ENCODE measurements around the gene DBN1.

The DBN1 gene

GRCh38 chr5:177504086-177505056 lies 30.9 kb upstream of the DBN1 start:
- DNase-seq, result no peak

DNA sequence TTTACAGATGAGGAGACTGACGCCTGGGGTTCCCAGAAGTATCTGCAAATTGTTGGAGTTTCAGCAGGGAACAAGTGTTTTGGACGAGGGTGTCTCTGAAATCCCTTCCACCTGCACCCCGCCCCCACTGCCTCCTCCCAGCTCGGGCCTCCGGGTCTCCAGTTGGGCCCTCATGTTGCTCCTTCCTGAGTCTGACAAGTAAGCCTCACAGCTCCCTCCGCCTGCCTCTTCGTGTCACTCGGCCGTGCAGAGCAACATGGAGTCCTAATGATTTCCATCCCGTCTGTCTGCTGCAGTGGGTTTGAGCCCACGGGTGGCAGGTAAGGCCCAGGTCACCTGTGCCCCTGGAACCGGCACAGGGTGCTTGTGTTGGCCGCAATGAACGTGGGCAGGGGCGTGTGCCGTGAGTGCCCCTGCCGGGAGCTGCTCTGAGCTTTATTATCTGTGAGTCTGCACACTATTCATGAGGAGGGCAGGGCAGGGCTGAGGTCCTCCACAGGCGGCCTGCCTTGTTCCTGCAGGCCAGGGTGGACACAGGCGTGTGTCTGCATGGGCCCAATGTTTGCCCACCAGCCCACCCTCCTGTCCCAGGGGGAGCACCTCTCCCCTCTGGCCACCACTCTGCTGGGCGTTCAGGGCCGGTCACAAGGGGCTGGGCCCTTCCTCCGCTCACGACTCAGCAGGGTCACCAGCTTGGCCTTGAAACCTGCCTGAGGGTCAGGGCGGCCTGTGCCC lies 30.1 kb upstream of the DBN1 start:
- no peak for DNase-seq

DNA sequence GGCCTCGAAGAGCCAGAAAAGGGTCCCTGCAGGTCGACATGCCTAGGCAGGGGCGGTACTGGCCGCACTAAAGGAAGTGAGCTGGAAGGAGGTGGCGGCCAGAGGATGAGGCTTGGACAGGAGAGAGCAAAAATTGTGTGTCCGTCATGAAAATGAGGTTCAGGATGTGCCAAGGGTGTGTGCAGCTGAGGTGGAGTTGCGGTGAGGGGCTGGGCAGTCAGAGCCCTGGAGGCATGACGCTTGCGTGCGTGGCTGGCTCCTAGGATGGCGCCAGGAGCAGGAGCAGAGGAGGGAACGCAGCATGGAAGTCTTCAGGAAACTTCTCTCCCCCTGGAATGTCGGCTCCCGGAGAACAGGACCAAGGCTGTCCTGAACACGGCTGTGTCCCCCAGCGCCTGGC lies 29.5 kb upstream of the DBN1 start:
- no peak for DNase-seq

DNA sequence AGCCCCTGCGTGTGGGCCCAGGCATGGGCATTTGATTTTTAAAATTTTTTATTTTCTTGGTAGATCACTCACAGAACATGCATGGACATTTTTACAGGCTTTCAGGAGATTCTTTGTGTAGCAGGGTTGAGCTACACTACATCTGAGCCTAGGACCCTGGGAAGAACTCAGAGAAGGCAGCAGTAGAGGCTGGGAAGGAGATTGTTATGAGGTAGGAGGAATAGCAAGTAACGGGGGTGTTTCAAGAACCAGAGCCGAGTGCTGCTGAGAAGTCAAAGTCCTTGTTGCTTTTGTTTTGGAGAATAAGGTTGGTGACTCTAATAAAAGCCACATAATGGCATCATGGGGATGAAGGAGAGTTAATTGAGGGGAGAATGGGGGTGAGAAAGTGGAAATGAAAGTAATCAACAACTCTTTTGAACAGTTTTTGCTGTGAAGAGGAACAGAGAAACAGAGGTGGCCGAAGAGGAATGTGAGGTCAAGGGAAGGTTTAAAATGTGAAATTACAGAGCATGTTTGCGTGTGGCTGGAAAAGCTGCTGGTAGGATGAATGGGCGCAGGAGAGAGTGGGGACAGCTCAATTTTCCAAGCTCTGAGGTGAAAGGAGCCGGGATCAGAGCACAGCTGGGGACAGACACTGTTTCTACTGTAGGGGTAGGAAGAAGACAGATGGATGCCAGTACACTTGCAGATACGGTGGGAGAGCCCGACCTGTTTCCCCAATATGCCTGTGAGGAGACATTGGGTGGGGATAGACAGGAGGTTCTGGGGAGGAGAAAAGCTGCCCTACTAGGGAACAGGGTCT lies 28.6 kb upstream of the DBN1 start:
- DNase-seq, result no peak

- peak; percentile 93 for DNase-seq
Measured at GRCh38 chr5:177500685-177501522, 27.5 kb upstream of the DBN1 start.

DNA sequence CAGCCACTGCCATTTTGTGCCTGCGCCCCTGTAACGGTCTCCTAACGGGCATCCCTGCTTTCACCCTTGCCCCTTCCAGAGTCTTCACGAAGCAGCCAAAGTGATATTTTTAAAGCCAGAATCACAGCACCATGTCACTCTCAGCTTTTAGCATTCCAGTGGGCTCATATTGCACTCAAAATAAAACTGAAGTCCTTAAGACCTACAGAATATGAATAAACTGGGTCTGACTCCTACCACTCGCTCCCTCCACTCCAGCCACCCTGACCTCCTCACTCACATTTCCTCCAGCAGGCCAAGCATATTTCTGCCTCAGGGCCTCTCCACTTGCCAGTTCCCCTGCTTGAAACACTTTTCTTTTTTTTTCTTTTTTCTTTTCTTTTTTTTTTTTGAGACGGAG lies 26.4 kb upstream of the DBN1 start:
- DNase-seq, result no peak

GRCh38 chr5:177498013-177498787 lies 24.8 kb upstream of the DBN1 start:
- peak; percentile 53 for DNase-seq

- peak; percentile 97 for DNase-seq
Measured at GRCh38 chr5:177497292-177498012, 24.0 kb upstream of the DBN1 start, which contains the start of gene PDLIM7. PDLIM7 (minus strand) TSS chr5:177497604; CDS start chr5:177496512, 1,092 bp downstream.

DNA sequence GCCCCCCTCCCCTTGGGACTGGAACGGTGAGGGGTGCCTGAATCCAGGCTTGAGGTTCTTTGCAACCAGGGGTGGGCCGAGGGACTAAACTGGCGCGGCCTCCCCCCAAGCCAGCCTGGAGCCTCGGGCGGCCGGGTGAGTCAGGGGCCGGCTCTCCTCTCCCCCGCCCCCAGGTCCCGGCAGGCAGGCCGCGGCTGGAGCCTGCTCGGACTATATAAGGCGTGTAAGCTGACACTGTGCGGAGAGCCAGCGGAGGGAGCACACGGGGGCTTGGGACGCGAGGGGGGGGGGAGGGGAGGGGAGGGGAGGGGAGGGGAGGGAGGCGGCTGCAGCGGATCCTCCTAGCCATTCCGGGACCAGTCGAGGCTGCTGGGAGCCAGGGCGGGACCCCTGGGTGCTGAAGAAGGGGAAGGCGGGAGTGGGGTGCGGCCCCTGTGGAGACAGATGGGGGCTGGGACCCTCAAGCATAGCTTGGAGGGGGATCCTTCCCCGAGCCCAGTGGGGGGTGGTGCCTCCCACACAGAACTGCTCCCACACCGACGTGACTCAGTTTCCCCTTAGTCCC lies 23.4 kb upstream of the DBN1 start:
- DNase-seq, result no peak

- DNase-seq, result no peak
Measured at GRCh38 chr5:177496070-177496726, 22.8 kb upstream of the DBN1 start.

DNA sequence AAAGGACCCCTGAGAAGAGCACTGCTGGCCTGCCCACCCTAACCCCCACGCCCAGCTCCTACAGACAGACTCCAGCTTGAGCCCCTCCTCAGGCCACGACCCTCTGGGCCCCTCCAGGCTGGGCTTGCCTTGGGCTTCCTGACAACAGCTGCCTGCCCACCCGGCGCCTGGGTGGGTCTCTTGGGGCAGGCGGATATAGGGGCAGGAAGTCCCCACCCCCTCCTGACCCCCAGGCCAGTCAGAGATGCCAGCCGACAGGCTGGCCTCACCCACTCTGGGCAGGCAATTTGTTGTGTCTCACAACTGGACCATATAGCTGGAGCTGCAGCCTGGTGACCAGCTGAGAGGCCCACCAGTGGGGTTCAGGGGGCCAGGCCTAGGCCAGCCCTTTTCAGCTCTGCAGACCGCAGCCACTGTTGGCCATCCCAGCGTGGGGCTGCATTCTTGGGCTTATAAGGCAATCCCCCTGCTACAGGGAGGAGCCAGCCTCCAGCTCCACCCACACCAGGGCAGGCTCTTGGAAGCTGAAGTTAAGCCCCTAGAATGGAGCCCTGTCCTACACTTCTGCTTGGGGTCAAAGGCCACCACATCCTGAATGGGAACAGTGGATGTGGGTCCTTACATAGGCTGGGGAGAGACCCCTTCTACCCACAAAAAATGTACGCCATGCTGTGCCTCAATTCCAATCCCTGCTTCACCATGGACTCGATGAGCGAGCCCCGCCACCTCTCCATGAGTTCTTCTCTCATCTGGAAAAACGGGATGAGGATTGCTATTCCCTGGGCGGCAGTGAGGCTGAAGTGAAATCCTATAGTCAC lies 22.0 kb upstream of the DBN1 start:
- no peak for DNase-seq

- DNase-seq, result peak; percentile 51
Measured at GRCh38 chr5:177494346-177495195, 21.1 kb upstream of the DBN1 start.

DNA sequence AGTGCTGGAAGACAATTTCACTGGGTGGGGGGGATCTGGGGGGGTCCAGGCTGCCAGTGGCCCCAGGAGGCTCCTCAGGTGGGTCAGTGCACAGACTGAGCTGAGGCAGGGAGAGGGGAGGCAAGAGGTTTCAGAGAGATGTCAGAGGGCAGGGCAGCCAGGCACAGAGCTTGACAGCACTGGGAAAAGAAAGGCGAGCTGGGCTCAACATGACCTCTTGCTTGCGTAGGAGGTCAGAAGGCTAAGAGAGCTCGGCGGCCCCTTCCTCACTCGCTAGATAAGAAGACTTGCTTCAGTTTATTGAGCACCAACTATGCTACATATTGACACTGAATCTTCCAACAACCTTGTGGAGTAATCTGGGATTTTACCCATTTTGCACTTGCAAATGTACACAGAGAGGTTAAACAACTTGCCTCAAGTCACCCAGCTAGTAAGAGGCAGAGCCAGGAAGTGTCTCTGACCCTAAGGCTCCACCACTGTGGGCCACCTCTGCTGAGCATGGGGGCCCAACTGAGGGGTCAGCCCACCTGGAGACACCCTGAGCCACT lies 20.4 kb upstream of the DBN1 start:
- no peak for DNase-seq

DNA sequence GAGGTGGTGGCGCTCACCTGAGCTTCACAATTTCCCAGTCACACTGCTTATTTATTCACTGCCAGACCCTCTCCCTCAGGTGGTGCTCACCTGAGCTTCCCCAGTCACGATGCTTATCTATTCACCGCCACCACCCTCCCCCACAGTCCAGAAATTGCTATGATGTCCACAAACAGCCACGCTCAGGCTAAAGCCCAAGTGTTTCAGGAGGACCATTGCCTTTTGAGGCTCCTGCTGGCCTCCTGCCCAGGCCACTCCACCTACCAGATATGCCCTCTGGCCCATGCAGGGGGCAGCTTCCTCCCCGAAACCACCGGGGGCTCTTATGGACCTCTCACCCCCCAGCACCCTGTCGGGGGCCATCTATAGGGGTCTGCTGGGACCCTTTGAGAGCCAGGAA lies 19.4 kb upstream of the DBN1 start:
- DNase-seq, result no peak

GRCh38 chr5:177491983-177492746 lies 18.7 kb upstream of the DBN1 start:
- DNase-seq, result no peak

DNA sequence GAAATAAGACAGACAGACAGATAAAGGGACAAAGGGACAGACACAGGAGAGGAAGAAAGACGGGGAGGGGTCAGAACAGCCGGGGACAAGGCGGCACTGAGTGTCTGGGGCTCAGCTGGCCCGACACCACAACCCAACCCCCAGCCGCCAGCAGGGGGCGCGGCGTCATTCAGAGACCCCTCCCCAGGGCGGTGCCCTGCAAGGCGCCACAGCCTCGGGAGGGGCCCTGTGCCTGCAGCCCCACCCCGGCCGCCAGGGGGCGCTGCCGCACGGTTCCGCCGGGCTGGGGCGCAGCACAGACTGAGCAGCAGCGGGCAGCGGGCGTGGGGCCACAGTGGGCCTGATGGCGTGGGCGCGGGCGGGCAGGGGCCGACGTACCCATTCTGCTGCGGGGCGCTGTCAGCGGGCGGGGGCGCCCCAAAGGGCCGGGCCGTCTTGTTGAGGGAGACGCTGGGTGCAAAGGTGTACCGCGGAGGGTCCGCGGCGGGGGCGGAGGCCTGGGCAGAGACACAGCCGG lies 18.1 kb upstream of the DBN1 start:
- peak; percentile 54 for DNase-seq

All from stimulated activated CD4-positive, alpha-beta T cell treated with anti-CD3 and anti-CD28 coated beads, Interleukin-15, amount 100 ng/mL, for 24 hours (primary cell).